SJCRH30 (cell line): ENCODE results near the gene DOCK1. TPM values are rescaled to one million over a fixed set of nuclear protein-coding genes. Genes with fewer than 3 reads are reported as not detected.
"Not testable (repeated sequence)": the region's sequence is repeated elsewhere in the genome, so short reads cannot be mapped to it uniquely, and the experiment has no call there.

Experiments used
- DNase-seq, 2 experiments: peaks; one replicate each; pipeline ENCODE4 v3.0.0-alpha.2; 2015 to 2020
- H3K27ac ChIP-seq: fragments of 250-450 bp; sonication (Bioruptor Pico); 2 replicates; pipeline ENCODE4 v1.5.1; 2020; ENCODE audit warnings: mild to moderate bottlenecking, moderate library complexity
- H3K27me3 ChIP-seq: fragments of 250-450 bp; sonication (Bioruptor Pico); 2 replicates; pipeline ENCODE4 v1.5.1; 2020; ENCODE audit warnings: mild to moderate bottlenecking, moderate library complexity
- H3K36me3 ChIP-seq: fragments of 250-450 bp; sonication (Bioruptor Pico); 2 replicates; pipeline ENCODE4 v1.5.1; 2020; ENCODE audit warnings: mild to moderate bottlenecking, moderate library complexity
- H3K4me1 ChIP-seq: fragments of 250-450 bp; sonication (Bioruptor Pico); 2 replicates; pipeline ENCODE4 v1.5.1; 2020; ENCODE audit warnings: mild to moderate bottlenecking, moderate library complexity
- H3K4me3 ChIP-seq: fragments of 250-450 bp; sonication (Bioruptor Pico); 2 replicates; pipeline ENCODE4 v1.5.1; 2020; ENCODE audit warnings: mild to moderate bottlenecking, moderate library complexity
- H3K9me3 ChIP-seq: fragments of 250-450 bp; sonication (Bioruptor Pico); replicated peaks from 2 replicates; pipeline ENCODE4 v1.5.1; 2020; ENCODE audit warnings: mild to moderate bottlenecking, moderate library complexity
- total RNA-seq: library from RNA; depleted of rRNA; stranded (reverse); fragments of >200 nt; shearing (Covaris generic); gene quantifications from 2 replicates; pipeline ENCODE4 v1.2.3, GENCODE V29; 2014; rRNA removed

The DOCK1 gene
- 49.7 and 53.8 TPM in 2 replicates for total RNA-seq

DNA sequence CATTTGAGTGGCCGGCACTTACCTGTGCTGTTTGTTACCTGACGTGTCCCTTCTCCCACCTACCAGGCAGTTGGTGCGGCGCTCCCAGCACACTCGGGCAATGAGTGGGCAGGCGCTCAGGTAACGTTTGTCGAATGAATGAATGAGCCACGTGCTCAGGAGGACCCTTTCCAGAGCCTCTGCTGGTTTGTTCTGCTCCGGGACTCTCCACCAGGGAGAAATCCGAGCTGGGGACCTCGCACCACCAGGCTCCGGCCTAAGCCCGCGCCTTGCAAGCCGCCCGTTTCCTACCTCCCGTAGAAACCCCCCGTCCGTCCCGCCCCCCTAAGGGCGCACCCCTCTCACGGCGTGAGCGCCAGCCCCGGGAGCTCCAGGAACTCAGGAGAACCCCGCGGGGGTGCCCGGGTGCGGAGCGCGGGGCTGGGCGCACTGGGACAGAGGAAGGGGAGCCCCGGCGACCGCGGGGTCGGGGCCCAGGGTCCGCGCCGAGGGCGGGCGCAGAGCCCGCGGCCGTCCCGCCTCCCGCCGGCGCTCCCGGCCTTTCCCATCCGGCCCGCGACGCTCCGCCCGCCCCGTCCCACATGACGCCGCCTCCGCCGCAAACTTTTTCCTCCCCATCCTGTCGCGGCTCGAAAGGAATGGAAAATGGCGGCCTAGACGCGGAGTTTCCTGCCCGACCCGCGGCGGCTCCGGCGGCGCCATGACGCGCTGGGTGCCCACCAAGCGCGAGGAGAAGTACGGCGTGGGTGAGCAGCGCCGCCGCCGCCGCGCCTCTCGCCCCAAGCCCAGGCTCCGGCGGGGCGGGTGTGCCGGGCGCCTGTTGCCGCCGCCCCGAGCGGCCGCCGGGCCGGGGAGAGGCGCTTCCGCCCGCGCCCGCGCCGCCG is at the start of gene DOCK1:
TSS of gene DOCK1 (plus strand) at position 611 of the 884 bp plus-strand sequence. CDS start at position 701, 90 bp downstream.
- no peaks in the 10 kb centered on the region for H3K27me3 ChIP-seq
- H3K36me3 ChIP-seq = no peaks in the 10 kb centered on the region
- no peaks in the 10 kb centered on the region for H3K9me3 ChIP-seq
- H3K27ac ChIP-seq = peak within 1 kb of the TSS; percentile 95
- peak within 1 kb of the TSS; percentile 99 for H3K4me3 ChIP-seq
- peak; percentile 73 to 82 for DNase-seq
- peaks cover 9% of the 10 kb centered on the region for H3K4me1 ChIP-seq

GRCh38 chr10:126857178-126857806 is 47.9 kb upstream of the DOCK1 start:
- no peak for DNase-seq
- H3K4me1 ChIP-seq = no peaks in the 10 kb centered on the region
- no peaks in the 10 kb centered on the region for H3K36me3 ChIP-seq
- no peak overlapping the region for H3K4me3 ChIP-seq
- H3K9me3 ChIP-seq = no peaks in the 10 kb centered on the region
- no peaks in the 10 kb centered on the region for H3K27me3 ChIP-seq
- H3K27ac ChIP-seq = no peak overlapping the region

DNA sequence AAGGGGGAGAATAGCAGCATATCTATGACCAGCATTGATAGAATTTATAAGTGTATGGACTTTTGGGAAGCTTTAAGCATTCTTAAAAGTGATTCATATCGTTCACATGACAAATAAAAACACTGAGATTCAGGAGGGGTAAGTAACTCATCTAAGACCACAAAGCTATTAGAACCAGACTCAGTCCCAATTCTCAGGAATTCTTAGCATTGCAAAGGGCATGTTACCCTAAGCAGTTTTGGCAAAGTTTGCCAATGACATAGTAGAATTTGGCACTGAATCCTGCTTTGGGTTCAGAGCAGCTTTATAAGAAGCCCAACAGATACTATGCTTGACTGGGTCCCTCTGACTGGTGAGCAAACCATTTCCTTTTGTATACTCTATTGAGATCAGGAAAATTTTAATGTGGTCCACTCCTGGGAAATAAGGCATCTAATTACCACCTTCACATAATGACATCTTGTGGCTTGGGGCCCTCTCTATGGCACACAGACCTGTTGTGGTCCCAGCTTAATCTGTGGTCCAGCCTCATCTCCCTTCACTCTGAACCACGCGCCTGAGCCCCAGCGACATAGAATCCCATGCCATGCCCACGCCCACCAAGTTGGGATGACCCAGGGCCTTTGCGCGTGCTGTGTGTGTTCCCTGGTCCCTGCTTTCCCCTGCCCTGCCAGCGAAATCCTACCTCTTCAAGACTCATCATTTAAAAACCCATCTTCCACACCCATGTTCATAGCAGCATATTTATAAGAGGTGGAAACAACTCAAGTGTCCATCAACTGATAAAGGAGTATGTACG is 37.5 kb upstream of the DOCK1 start:
- Histone ChIP-seq H3K4me1 (no peaks in the 10 kb centered on the region), H3K4me3 (no peak overlapping the region), H3K9me3 (no peaks in the 10 kb centered on the region), H3K27ac (no peak overlapping the region), H3K36me3 (no peaks in the 10 kb centered on the region), H3K27me3 (no peaks in the 10 kb centered on the region)
- DNase-seq = no peak

- no peaks in the 10 kb centered on the region for H3K36me3 ChIP-seq
- no peak for DNase-seq
- no peaks in the 10 kb centered on the region for H3K4me1 ChIP-seq
- no peaks in the 10 kb centered on the region for H3K27me3 ChIP-seq
- no peaks in the 10 kb centered on the region for H3K9me3 ChIP-seq
- no peak overlapping the region for H3K4me3 ChIP-seq
- no peak overlapping the region for H3K27ac ChIP-seq
Observed at GRCh38 chr10:126868371-126868770, 36.9 kb upstream of the DOCK1 start.

GRCh38 chr10:126872135-126872534 is 33.1 kb upstream of the DOCK1 start:
- Histone ChIP-seq H3K27ac (no peak overlapping the region), H3K4me3 (no peak overlapping the region), H3K4me1 (no peaks in the 10 kb centered on the region), H3K36me3 (no peaks in the 10 kb centered on the region), H3K27me3 (no peaks in the 10 kb centered on the region), H3K9me3 (no peaks in the 10 kb centered on the region)
- no peak for DNase-seq

GRCh38 chr10:126872768-126873167 is 32.5 kb upstream of the DOCK1 start:
- H3K27ac ChIP-seq = no peak overlapping the region
- peak; percentile 6 to 28 for DNase-seq
- H3K4me1 ChIP-seq = no peaks in the 10 kb centered on the region
- H3K4me3 ChIP-seq = no peak overlapping the region
- H3K9me3 ChIP-seq = no peaks in the 10 kb centered on the region
- H3K27me3 ChIP-seq = no peaks in the 10 kb centered on the region
- H3K36me3 ChIP-seq = no peaks in the 10 kb centered on the region

GRCh38 chr10:126876456-126876855 is 28.8 kb upstream of the DOCK1 start:
- Histone ChIP-seq H3K36me3 (no peaks in the 10 kb centered on the region), H3K4me1 (no peaks in the 10 kb centered on the region), H3K27ac (no peak overlapping the region), H3K4me3 (no peak overlapping the region), H3K9me3 (no peaks in the 10 kb centered on the region), H3K27me3 (no peaks in the 10 kb centered on the region)
- no peak for DNase-seq

DNA sequence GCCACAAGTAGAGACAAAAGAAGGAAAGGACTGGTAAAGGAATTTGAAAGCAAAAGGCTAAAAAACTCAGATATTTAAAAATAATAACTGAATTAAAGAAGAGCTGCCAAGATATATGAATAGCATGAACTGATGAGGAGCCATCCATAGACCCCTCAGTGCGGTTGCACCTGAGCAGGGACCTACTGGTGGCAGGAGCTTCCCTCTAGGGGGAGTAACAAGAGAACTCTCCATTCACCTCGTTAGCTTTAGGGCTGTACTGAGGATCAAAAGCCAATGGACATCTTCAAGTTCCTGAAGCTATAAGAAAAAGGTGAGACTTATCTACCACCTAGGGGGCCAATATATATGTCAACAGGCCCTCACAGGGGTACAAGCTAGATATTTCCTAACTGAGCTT is 27.8 kb upstream of the DOCK1 start:
- Histone ChIP-seq H3K27me3 (no peaks in the 10 kb centered on the region), H3K27ac (no peak overlapping the region), H3K36me3 (no peaks in the 10 kb centered on the region), H3K9me3 (no peaks in the 10 kb centered on the region), H3K4me3 (no peak overlapping the region), H3K4me1 (no peaks in the 10 kb centered on the region)
- DNase-seq = no peak

- Histone ChIP-seq H3K4me1 (no peaks in the 10 kb centered on the region), H3K36me3 (no peaks in the 10 kb centered on the region), H3K4me3 (no peak overlapping the region), H3K27ac (no peak overlapping the region), H3K9me3 (no peaks in the 10 kb centered on the region), H3K27me3 (no peaks in the 10 kb centered on the region)
- no peak for DNase-seq
Observed at GRCh38 chr10:126878594-126878993, 26.6 kb upstream of the DOCK1 start.

DNA sequence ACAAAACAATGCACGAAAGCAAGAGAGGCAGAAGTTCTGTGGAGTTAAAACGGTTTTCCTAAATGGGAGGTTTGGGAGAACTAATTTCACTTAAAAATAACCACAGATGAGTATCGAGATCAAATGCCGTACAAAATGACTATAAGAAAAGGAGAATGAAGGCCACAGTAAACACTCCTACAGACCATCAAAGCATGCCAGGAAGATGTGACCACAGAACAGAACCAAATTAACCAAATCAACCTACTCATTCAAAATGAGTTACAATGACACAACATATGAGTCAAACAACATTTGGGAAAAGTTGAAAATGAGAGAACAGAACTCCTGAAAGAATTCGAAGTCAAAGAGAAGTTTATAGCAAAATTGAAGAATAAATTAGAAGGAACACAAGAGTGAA is 24.3 kb upstream of the DOCK1 start:
- Histone ChIP-seq H3K27me3 (no peaks in the 10 kb centered on the region), H3K27ac (no peak overlapping the region), H3K4me1 (no peaks in the 10 kb centered on the region), H3K36me3 (no peaks in the 10 kb centered on the region), H3K4me3 (no peak overlapping the region), H3K9me3 (no peaks in the 10 kb centered on the region)
- no peak for DNase-seq

DNA sequence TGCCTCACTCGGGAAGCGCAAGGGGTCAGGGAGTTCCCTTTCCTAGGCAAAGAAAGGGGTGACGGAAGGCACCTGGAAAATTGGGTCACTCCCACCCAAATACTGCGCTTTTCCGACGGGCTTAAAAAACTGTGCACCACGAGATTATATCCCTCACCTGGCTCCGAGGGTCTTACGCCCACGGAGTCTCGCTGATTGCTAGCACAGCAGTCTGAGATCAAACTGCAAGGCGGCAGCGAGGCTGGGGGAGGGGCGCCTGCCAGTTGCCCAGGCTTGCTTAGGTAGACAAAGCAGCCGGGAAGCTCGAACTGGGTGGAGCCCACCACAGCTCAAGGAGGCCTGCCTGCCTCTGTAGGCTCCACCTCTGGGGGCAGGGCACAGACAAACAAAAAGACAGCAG is 23.2 kb upstream of the DOCK1 start:
- H3K27me3 ChIP-seq, DNase-seq: not testable (repeated sequence)

GRCh38 chr10:126888436-126888835 is 16.8 kb upstream of the DOCK1 start:
- not testable (repeated sequence) for H3K36me3 ChIP-seq, H3K4me1 ChIP-seq, H3K9me3 ChIP-seq, DNase-seq, H3K4me3 ChIP-seq, H3K27ac ChIP-seq, H3K27me3 ChIP-seq

More for the DNA sequence above, 23.2 kb upstream of the DOCK1 start:
- not testable (repeated sequence) for H3K27ac ChIP-seq, H3K4me3 ChIP-seq, H3K9me3 ChIP-seq, H3K4me1 ChIP-seq, H3K36me3 ChIP-seq

GRCh38 chr10:126889421-126889820 is 15.8 kb upstream of the DOCK1 start:
- Histone ChIP-seq H3K36me3 (no peaks in the 10 kb centered on the region), H3K4me3 (no peak overlapping the region), H3K27ac (no peak overlapping the region), H3K4me1 (no peaks in the 10 kb centered on the region), H3K9me3 (no peaks in the 10 kb centered on the region), H3K27me3 (no peaks in the 10 kb centered on the region)
- DNase-seq = no peak

GRCh38 chr10:126890797-126891196 is 14.4 kb upstream of the DOCK1 start:
- not testable (repeated sequence) for H3K27ac ChIP-seq, H3K36me3 ChIP-seq, DNase-seq, H3K4me1 ChIP-seq, H3K27me3 ChIP-seq, H3K4me3 ChIP-seq, H3K9me3 ChIP-seq
